Heart left ventricle (tissue), 13 donors: ENCODE results near the gene CWC27.
A peak's percentile ranks its signal among the peaks of the same experiment; 100 is the strongest.

Experiments
- CTCF ChIP-seq, 12 donors: fragments of 200-600 bp; sonication (generic) in 4 of 12; IDR thresholded peaks; one replicate each; pipeline versions ENCODE4 v1.5.0 to v1.8.0; 2018 to 2022; ENCODE audit warnings: antibody characterized with exemption in 12 of 12, mild to moderate bottlenecking in 5 of 12
- POLR2A ChIP-seq, 2 donors: fragments of 450-650 bp; IDR thresholded peaks; one replicate each; pipeline ENCODE4 v1.6.1; 2017; ENCODE audit warnings: antibody characterized with exemption in 2 of 2, mild to moderate bottlenecking in 2 of 2, moderate library complexity in 2 of 2
- donor health status: ischemic (EF 13 %, LVEDD 7.1; RV severe dilation, severe dysfunction).
- donor health status: DM: no; HTN: yes; CAD: no.
- donor health status: DM: no; HTN: no; CAD: no.
- donor health status: ischemic (EF 25% LVEDD 6.9; RV normal size, moderate dysfunction).
- donor health status: ischemic (EF 25% LVEDD 5.7; RV mildly dilated, moderate dysfunction).
- donor health status: ischemic (EF 35%, LVEDD 5.7; RV mildly dilated, moderate dysfunction).
- donor health status: nonischemic (EF 11% LVEDD 7.7; RV severe dilation, severe dysfunction).
- donor health status: DM: yes; HTN: yes; CAD: no.
- donor health status: PGD.
- donor health status: ischemic (EF 29% LVEDD 5.4; RV normal size, mild dysfunction).
- donor health status: nonischemic (EF 23%, LVEDD 6.1; RV moderate dilation, normal function).

- peak; percentile 70 to 94 (median 86) for TF ChIP-seq CTCF (IDR thresholded peaks at IDR 0.05)
- no peak for TF ChIP-seq POLR2A (IDR thresholded peaks at IDR 0.05)
Measured at GRCh38 chr5:64784451-64785025, 15.8 kb downstream of the CWC27 start.
